Measurements from ENCODE around the gene PSMD1.
"Not testable (repeated sequence)": the region's sequence is repeated elsewhere in the genome, so short reads cannot be mapped to it uniquely, and the experiment has no call there.

PSMD1 gene

GRCh38 chr2:231067531-231067930, 10.9 kb downstream of the PSMD1 start:
- H3K4me1 ChIP-seq (ENCODE audit: control insufficient read depth, insufficient read depth, low read length); POLR2A ChIA-PET; H3K27ac ChIP-seq (ENCODE audit: extremely low read depth, low read depth, low read length); H3K9me3 ChIP-seq (ENCODE audit: control insufficient read depth, insufficient read depth, low read depth, low read length); H3K4me3 ChIP-seq (ENCODE audit: low read depth, low read length): not testable (repeated sequence)
- TF ChIP-seq KLF1 (tag by site-specific recombination; IDR thresholded peaks at IDR 0.05): peak; percentile 72
- CTCF ChIA-PET: interaction anchor here (0.7 to 1.0 kb wide), 2 partner anchors 37 to 209 kb away, joined by 3 to 4 read pairs; no protein-coding TSS in a partner anchor
- H3K36me3 ChIP-seq (ENCODE audit: control insufficient read depth in 2 of 2, insufficient read depth in 1 of 2, low read length in 2 of 2): peaks cover 60 to 92% of the 10 kb centered on the region in 2 experiments

GRCh38 chr2:231068525-231069222, 12.0 kb downstream of the PSMD1 start:
- ChIA-PET POLR2A (no interaction called here), CTCF (interaction anchor here (0.5 to 1.8 kb wide), 6 partner anchors 9 to 346 kb away, joined by 3 to 6 read pairs (median 4); no protein-coding TSS in a partner anchor)
- peaks cover 67 to 91% of the 10 kb centered on the region in 2 experiments for H3K36me3 ChIP-seq (ENCODE audit: control insufficient read depth in 2 of 2, insufficient read depth in 1 of 2, low read length in 2 of 2)
- H3K4me1 ChIP-seq (ENCODE audit: control insufficient read depth, insufficient read depth, low read length): no peaks in the 10 kb centered on the region
- H3K9me3 ChIP-seq (ENCODE audit: control insufficient read depth, insufficient read depth, low read depth, low read length): no peaks in the 10 kb centered on the region
- H3K27ac ChIP-seq (ENCODE audit: extremely low read depth, low read depth, low read length): no peak overlapping the region
- TF ChIP-seq KLF10 (tag by site-specific recombination; IDR thresholded peaks at IDR 0.05) (no peak), ZNF561 (tag by site-specific recombination; IDR thresholded peaks at IDR 0.05; ENCODE audit: borderline replicate concordance) (no peak), ZNF133 (tag by site-specific recombination; IDR thresholded peaks at IDR 0.05) (no peak), SCRT2 (tag by site-specific recombination; IDR thresholded peaks at IDR 0.05) (no peak), ZNF138 (tag by site-specific recombination; IDR thresholded peaks at IDR 0.05; ENCODE audit: borderline replicate concordance) (no peak), ZXDB (tag by site-specific recombination; IDR thresholded peaks at IDR 0.05) (no peak), ZNF707 (tag by site-specific recombination; IDR thresholded peaks at IDR 0.05) (no peak), ZNF510 (tag by site-specific recombination; IDR thresholded peaks at IDR 0.05; ENCODE audit: insufficient replicate concordance) (no peak), KLF1 (tag by site-specific recombination; IDR thresholded peaks at IDR 0.05) (no peak), ZNF610 (tag by site-specific recombination; IDR thresholded peaks at IDR 0.05; ENCODE audit: borderline replicate concordance) (no peak), ZNF280C (tag by site-specific recombination; IDR thresholded peaks at IDR 0.05) (no peak), ZSCAN18 (tag by site-specific recombination; IDR thresholded peaks at IDR 0.05) (no peak), REPIN1 (tag by site-specific recombination; IDR thresholded peaks at IDR 0.05; ENCODE audit: low read depth) (no peak), ZNF626 (tag by site-specific recombination; IDR thresholded peaks at IDR 0.05) (no peak), TCF7L2 (IDR thresholded peaks at IDR 0.05; ENCODE audit: borderline replicate concordance, low read depth, low read length) (no peak), ZNF398 (tag by site-specific recombination; IDR thresholded peaks at IDR 0.05) (no peak), ZNF19 (tag by site-specific recombination; IDR thresholded peaks at IDR 0.05; ENCODE audit: low read depth) (no peak), ZBTB44 (tag by site-specific recombination; IDR thresholded peaks at IDR 0.05) (no peak), AEBP2 (tag by site-specific recombination; IDR thresholded peaks at IDR 0.05; ENCODE audit: borderline replicate concordance) (no peak)
- H3K4me3 ChIP-seq (ENCODE audit: low read depth, low read length): no peak overlapping the region
